GM12892 (cell line): Measurements from ENCODE around the gene DDR2.

Experiments used
- DNase-seq: peaks from one replicate; pipeline ENCODE4 v3.0.0; 2011; ENCODE audit not compliant: insufficient read length
- FAIRE-seq: peaks from 2 replicates; lab custom pipeline; 2011; peaks lifted over from hg19 to GRCh38; lab: Jason Lieb, UNC
- POLR2A ChIP-seq: IDR thresholded peaks from 2 replicates; pipeline ENCODE4 v1.6.1; 2011; ENCODE audit warnings: low read depth, low read length, control low read depth
- POLR2AphosphoS5 ChIP-seq: IDR thresholded peaks from 2 replicates; pipeline ENCODE4 v1.6.1; 2011; ENCODE audit warnings: low read depth, low read length, control low read depth
- TAF1 ChIP-seq: IDR thresholded peaks from 2 replicates; pipeline ENCODE4 v1.6.1; 2011; ENCODE audit warnings: low read depth, mild to moderate bottlenecking, control low read depth, low read length, borderline replicate concordance

DDR2 gene

GRCh38 chr1:162632698-162633080, 425 bp downstream of the DDR2 start:
- no peak for FAIRE-seq
- TF ChIP-seq POLR2A, result 0 out of 2 replicates have a peak, but pooled peaks have one; percentile 7
- no peak for TF ChIP-seq TAF1
- no peak for DNase-seq

- no peak for DNase-seq
- FAIRE-seq, result peak; percentile 86
- TF ChIP-seq POLR2A, result no peak; the same call in 1 of the 2 replicates
- no peak for TF ChIP-seq TAF1
- no peak; the same call in 1 of the 2 replicates for TF ChIP-seq POLR2AphosphoS5
These were observed 958 bp downstream of the DDR2 start for GRCh38 chr1:162633081-162633762.

- FAIRE-seq, result no peak
- no peak for TF ChIP-seq TAF1
- no peak for TF ChIP-seq POLR2AphosphoS5
- TF ChIP-seq POLR2A, result no peak
- DNase-seq, result no peak
These were observed 3.2 kb downstream of the DDR2 start for GRCh38 chr1:162635418-162635817.

- DNase-seq (no peak), FAIRE-seq (no peak)
- TF ChIP-seq TAF1, result no peak
- TF ChIP-seq POLR2AphosphoS5, result no peak
- no peak for TF ChIP-seq POLR2A
These were observed 7.5 kb downstream of the DDR2 start for GRCh38 chr1:162639718-162640117.

- FAIRE-seq (no peak), DNase-seq (no peak)
- TF ChIP-seq POLR2A, result no peak
These were observed 8.8 kb downstream of the DDR2 start for GRCh38 chr1:162641114-162641513.

GRCh38 chr1:162644986-162645314, 12.7 kb downstream of the DDR2 start:
- DNase-seq (no peak), FAIRE-seq (no peak)
- TF ChIP-seq TAF1, result no peak
- no peak for TF ChIP-seq POLR2AphosphoS5

- TF ChIP-seq TAF1 (no peak), POLR2AphosphoS5 (no peak), POLR2A (no peak)
- FAIRE-seq, result no peak
- DNase-seq, result no peak
These were observed 13.4 kb downstream of the DDR2 start for GRCh38 chr1:162645666-162646065.

- TF ChIP-seq POLR2A (no peak), POLR2AphosphoS5 (no peak), TAF1 (no peak)
- FAIRE-seq, result peak; percentile 56
- DNase-seq, result no peak
These were observed 17.3 kb downstream of the DDR2 start for GRCh38 chr1:162649583-162649982.

GRCh38 chr1:162654915-162655620, 22.8 kb downstream of the DDR2 start:
- DNase-seq, result no peak
- FAIRE-seq, result no peak
- no peak for TF ChIP-seq POLR2A

- FAIRE-seq (no peak), DNase-seq (no peak)
- TF ChIP-seq POLR2A, result no peak
- no peak for TF ChIP-seq POLR2AphosphoS5
- no peak for TF ChIP-seq TAF1
These were observed 24.0 kb downstream of the DDR2 start for GRCh38 chr1:162656266-162656665.

GRCh38 chr1:162660574-162660973, 28.3 kb downstream of the DDR2 start:
- FAIRE-seq (no peak), DNase-seq (no peak)
- no peak for TF ChIP-seq POLR2AphosphoS5

- FAIRE-seq (no peak), DNase-seq (no peak)
- TF ChIP-seq POLR2A, result no peak
- TF ChIP-seq POLR2AphosphoS5, result no peak
- TF ChIP-seq TAF1, result no peak
These were observed 29.1 kb downstream of the DDR2 start for GRCh38 chr1:162661336-162661735.
